HepG2 (cell line): ENCODE results near the gene DEDD2. TPM values are rescaled to one million over a fixed set of nuclear protein-coding genes. Genes with fewer than 3 reads are reported as not detected.

Experiments
- ARNT ChIP-seq: fragments of 450-650 bp; IDR thresholded peaks from 2 replicates; pipeline ENCODE4 v1.6.1; 2017
- DMAP1 ChIP-seq: IDR thresholded peaks from 2 replicates; pipeline ENCODE4 v1.6.1; 2016
- MED13 ChIP-seq: sonication (generic); formaldehyde crosslinking; IDR thresholded peaks from 2 replicates; pipeline ENCODE4 v1.5.0; 2020; ENCODE audit warnings: missing genetic modification reagents
- MTF1 ChIP-seq: sonication (generic); formaldehyde crosslinking; IDR thresholded peaks from 2 replicates; pipeline ENCODE4 v1.5.0; 2020; ENCODE audit warnings: missing genetic modification reagents
- TBX3 ChIP-seq: fragments of 450-650 bp; IDR thresholded peaks from 2 replicates; pipeline ENCODE4 v1.6.1; 2017; ENCODE audit warnings: antibody characterized with exemption, mild to moderate bottlenecking, inconsistent platforms, borderline replicate concordance
- ZMYM4 ChIP-seq: sonication (generic); formaldehyde crosslinking; IDR thresholded peaks from 2 replicates; pipeline ENCODE4 v1.8.1; 2023; ENCODE audit warnings: mild to moderate bottlenecking, missing genetic modification reagents
- ZNF547 ChIP-seq: sonication (generic); formaldehyde crosslinking; IDR thresholded peaks from 2 replicates; pipeline ENCODE4 v1.5.1; 2020; ENCODE audit warnings: mild to moderate bottlenecking, missing genetic modification reagents
- ZNF552 ChIP-seq: sonication (generic); formaldehyde crosslinking; IDR thresholded peaks from 2 replicates; pipeline ENCODE4 v1.9.0; 2022; ENCODE audit warnings: missing genetic modification reagents, mild to moderate bottlenecking, borderline replicate concordance
- ZNF879 ChIP-seq: sonication (generic); formaldehyde crosslinking; IDR thresholded peaks from 2 replicates; pipeline ENCODE4 v1.8.1; 2023; ENCODE audit warnings: missing genetic modification reagents
- ZNF883 ChIP-seq: sonication (generic); formaldehyde crosslinking; IDR thresholded peaks from 2 replicates; pipeline ENCODE4 v1.5.1; 2020; ENCODE audit warnings: mild to moderate bottlenecking, missing genetic modification reagents; ENCODE audit errors: not compliant biosample characterization
- polyA plus RNA-seq, 8 experiments: library from polyadenylated mRNA; depleted of rRNA in 3 of 8; stranded (reverse) in 7 of 8; unstranded in 1 of 8; fragments of >200 nt; fragmentation: Illumina TruSeq in 4 of 8; extraction: Trizol in 4 of 8; gene quantifications; 2 replicates each; pipeline versions ENCODE4 v1.2.1 to v1.2.3, GENCODE V29; 2011 to 2016; ENCODE audit warnings: low read depth in 4 of 8, missing spikeins in 1 of 8, mixed read lengths in 1 of 8; ENCODE audit not compliant: insufficient read depth in 1 of 8
- total RNA-seq, 5 experiments: library from RNA; depleted of rRNA; stranded (reverse); fragments of >200 nt; fragmentation: Illumina TruSeq; extraction: Trizol; gene quantifications; 2 replicates each; pipeline ENCODE4 v1.2.3, GENCODE V29; 2016; ENCODE audit warnings: low read depth in 1 of 5
- TF ChIP-seq, protein P1 (sequence below): sonication (generic); formaldehyde crosslinking; IDR thresholded peaks from 2 replicates; pipeline ENCODE4 v1.5.0; 2020; ENCODE audit warnings: mild to moderate bottlenecking, missing genetic modification reagents, borderline replicate concordance
- TF ChIP-seq, protein P2 (sequence below): sonication (generic); formaldehyde crosslinking; IDR thresholded peaks from 2 replicates; pipeline ENCODE4 v1.8.0; 2022; ENCODE audit warnings: mild to moderate bottlenecking, missing genetic modification reagents, moderate library complexity
- TF ChIP-seq, protein P3 (sequence below): IDR thresholded peaks from 2 replicates; pipeline ENCODE4 v1.6.1; 2016; ENCODE audit warnings: missing compliant biosample characterization, missing genetic modification reagents, borderline replicate concordance
- TF ChIP-seq, protein P4 (sequence below): sonication (generic); formaldehyde crosslinking; IDR thresholded peaks from 2 replicates; pipeline ENCODE4 v1.4.0; 2020; ENCODE audit warnings: mild to moderate bottlenecking, missing genetic modification reagents
- TF ChIP-seq, protein P5 (sequence below): sonication (generic); formaldehyde crosslinking; conservative IDR thresholded peaks from 2 replicates; pipeline ENCODE4 v1.8.0; 2022; ENCODE audit warnings: missing genetic modification reagents
- TF ChIP-seq, protein P6 (sequence below): sonication (generic); formaldehyde crosslinking; IDR thresholded peaks from 2 replicates; pipeline ENCODE4 v1.8.0; 2022; ENCODE audit warnings: mild to moderate bottlenecking, missing genetic modification reagents, moderate library complexity

DEDD2 gene
- total and polyA plus RNA-seq, 2 of the 13 experiments (the other 11 are each of a cell fraction or from before 2014, with no cell fraction given) = 19.2 to 24.7 TPM

DNA sequence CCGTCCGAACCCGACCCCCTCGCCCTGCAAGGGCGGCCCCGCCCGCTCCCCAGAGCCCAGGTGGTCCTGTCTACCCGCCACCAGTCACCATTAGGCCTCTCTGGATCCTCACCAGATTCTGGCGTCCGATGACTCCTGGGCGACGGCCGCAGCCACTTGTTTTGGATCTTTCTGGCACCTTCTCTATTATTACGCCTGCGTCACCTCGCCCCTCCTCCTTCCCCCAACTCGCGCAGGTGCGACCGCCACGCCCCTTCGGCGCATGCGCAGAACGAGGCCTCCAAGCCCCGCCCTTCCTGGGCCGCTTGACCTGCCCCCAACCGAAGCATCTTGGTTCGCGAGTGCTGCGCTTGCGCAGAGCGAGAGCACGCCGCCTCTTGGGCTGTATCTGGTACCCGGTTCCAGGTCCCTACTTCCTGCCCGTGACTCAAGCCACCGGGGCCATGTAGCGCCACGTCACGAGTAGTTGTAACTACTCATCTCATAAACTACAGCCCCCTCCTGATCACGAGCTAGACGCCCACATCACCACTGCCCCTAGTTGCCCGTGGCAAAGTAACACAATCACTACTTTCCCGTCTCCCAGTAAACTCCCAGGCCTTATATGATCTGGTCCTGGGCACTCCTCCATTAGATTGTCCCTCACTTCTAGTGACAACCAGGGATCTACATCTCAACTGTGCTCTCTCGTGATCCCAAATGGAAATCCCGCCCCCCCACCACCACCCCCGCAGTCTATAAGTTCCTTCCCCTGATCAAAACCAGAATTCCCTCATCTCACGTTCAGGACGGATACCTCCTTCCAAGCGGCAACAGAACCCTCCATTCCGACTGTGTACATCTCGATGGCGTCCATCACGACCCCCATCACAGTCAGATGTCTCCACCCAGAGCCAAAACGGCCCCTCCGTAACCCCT, at the start of gene DEDD2 (continued):
- TF ChIP-seq, protein P1, sequence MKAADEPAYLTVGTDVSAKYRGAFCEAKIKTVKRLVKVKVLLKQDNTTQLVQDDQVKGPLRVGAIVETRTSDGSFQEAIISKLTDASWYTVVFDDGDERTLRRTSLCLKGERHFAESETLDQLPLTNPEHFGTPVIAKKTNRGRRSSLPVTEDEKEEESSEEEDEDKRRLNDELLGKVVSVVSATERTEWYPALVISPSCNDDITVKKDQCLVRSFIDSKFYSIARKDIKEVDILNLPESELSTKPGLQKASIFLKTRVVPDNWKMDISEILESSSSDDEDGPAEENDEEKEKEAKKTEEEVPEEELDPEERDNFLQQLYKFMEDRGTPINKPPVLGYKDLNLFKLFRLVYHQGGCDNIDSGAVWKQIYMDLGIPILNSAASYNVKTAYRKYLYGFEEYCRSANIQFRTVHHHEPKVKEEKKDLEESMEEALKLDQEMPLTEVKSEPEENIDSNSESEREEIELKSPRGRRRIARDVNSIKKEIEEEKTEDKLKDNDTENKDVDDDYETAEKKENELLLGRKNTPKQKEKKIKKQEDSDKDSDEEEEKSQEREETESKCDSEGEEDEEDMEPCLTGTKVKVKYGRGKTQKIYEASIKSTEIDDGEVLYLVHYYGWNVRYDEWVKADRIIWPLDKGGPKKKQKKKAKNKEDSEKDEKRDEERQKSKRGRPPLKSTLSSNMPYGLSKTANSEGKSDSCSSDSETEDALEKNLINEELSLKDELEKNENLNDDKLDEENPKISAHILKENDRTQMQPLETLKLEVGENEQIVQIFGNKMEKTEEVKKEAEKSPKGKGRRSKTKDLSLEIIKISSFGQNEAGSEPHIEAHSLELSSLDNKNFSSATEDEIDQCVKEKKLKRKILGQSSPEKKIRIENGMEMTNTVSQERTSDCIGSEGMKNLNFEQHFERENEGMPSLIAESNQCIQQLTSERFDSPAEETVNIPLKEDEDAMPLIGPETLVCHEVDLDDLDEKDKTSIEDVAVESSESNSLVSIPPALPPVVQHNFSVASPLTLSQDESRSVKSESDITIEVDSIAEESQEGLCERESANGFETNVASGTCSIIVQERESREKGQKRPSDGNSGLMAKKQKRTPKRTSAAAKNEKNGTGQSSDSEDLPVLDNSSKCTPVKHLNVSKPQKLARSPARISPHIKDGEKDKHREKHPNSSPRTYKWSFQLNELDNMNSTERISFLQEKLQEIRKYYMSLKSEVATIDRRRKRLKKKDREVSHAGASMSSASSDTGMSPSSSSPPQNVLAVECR (CRISPR knock-in tag) = peak; percentile 86
- TF ChIP-seq MTF1 (CRISPR knock-in tag) = no peak
- TF ChIP-seq, protein P2, sequence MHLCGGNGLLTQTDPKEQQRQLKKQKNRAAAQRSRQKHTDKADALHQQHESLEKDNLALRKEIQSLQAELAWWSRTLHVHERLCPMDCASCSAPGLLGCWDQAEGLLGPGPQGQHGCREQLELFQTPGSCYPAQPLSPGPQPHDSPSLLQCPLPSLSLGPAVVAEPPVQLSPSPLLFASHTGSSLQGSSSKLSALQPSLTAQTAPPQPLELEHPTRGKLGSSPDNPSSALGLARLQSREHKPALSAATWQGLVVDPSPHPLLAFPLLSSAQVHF = 0 out of 2 replicates have a peak, but pooled peaks have one; percentile 21
- no peak for TF ChIP-seq ZNF552 (CRISPR knock-in tag)
- TF ChIP-seq, protein P3, sequence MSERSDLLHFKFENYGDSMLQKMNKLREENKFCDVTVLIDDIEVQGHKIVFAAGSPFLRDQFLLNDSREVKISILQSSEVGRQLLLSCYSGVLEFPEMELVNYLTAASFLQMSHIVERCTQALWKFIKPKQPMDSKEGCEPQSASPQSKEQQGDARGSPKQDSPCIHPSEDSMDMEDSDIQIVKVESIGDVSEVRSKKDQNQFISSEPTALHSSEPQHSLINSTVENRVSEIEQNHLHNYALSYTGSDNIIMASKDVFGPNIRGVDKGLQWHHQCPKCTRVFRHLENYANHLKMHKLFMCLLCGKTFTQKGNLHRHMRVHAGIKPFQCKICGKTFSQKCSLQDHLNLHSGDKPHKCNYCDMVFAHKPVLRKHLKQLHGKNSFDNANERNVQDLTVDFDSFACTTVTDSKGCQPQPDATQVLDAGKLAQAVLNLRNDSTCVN (CRISPR knock-in tag) = no peak; the same call in 1 of the 2 replicates
- TF ChIP-seq, protein P4, sequence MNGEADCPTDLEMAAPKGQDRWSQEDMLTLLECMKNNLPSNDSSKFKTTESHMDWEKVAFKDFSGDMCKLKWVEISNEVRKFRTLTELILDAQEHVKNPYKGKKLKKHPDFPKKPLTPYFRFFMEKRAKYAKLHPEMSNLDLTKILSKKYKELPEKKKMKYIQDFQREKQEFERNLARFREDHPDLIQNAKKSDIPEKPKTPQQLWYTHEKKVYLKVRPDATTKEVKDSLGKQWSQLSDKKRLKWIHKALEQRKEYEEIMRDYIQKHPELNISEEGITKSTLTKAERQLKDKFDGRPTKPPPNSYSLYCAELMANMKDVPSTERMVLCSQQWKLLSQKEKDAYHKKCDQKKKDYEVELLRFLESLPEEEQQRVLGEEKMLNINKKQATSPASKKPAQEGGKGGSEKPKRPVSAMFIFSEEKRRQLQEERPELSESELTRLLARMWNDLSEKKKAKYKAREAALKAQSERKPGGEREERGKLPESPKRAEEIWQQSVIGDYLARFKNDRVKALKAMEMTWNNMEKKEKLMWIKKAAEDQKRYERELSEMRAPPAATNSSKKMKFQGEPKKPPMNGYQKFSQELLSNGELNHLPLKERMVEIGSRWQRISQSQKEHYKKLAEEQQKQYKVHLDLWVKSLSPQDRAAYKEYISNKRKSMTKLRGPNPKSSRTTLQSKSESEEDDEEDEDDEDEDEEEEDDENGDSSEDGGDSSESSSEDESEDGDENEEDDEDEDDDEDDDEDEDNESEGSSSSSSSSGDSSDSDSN (CRISPR knock-in tag) = 0 out of 2 replicates have a peak, but pooled peaks have one; percentile 22
- TF ChIP-seq ZNF547 (CRISPR knock-in tag) = 0 out of 2 replicates have a peak, but pooled peaks have one; percentile 52
- TF ChIP-seq, protein P5, sequence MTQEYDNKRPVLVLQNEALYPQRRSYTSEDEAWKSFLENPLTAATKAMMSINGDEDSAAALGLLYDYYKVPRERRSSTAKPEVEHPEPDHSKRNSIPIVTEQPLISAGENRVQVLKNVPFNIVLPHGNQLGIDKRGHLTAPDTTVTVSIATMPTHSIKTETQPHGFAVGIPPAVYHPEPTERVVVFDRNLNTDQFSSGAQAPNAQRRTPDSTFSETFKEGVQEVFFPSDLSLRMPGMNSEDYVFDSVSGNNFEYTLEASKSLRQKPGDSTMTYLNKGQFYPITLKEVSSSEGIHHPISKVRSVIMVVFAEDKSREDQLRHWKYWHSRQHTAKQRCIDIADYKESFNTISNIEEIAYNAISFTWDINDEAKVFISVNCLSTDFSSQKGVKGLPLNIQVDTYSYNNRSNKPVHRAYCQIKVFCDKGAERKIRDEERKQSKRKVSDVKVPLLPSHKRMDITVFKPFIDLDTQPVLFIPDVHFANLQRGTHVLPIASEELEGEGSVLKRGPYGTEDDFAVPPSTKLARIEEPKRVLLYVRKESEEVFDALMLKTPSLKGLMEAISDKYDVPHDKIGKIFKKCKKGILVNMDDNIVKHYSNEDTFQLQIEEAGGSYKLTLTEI (CRISPR knock-in tag) = no peak
- TF ChIP-seq, protein P6, sequence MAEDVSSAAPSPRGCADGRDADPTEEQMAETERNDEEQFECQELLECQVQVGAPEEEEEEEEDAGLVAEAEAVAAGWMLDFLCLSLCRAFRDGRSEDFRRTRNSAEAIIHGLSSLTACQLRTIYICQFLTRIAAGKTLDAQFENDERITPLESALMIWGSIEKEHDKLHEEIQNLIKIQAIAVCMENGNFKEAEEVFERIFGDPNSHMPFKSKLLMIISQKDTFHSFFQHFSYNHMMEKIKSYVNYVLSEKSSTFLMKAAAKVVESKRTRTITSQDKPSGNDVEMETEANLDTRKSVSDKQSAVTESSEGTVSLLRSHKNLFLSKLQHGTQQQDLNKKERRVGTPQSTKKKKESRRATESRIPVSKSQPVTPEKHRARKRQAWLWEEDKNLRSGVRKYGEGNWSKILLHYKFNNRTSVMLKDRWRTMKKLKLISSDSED = no peak
- 0 out of 2 replicates have a peak, but pooled peaks have one; percentile 67 for TF ChIP-seq ZNF879 (CRISPR knock-in tag)
- no peak for TF ChIP-seq ARNT
- TF ChIP-seq DMAP1 = peak; percentile 35; the same call in 1 of the 2 replicates
- peak; percentile 43 for TF ChIP-seq ZMYM4 (CRISPR knock-in tag)
- TF ChIP-seq TBX3 = peak; percentile 54; the same call in 1 of the 2 replicates
- peak; percentile 64 for TF ChIP-seq ZNF883 (CRISPR knock-in tag)
- TF ChIP-seq MED13 = no peak
